PC-3 (cell line): Measurements from ENCODE around the gene NEGR1. TPM values are rescaled to one million over a fixed set of nuclear protein-coding genes. Genes with fewer than 3 reads are reported as not detected.

ENCODE experiments used
- ATAC-seq: fragments of 200-7000 bp; cut with Tn5 transposase; 2 replicates; pipeline ENCODE4 v1.9.1; 2020; ENCODE audit warnings: mild to moderate bottlenecking, moderate library complexity
- BruUV-seq: library from RNA; stranded (reverse); fragments of 400-500 nt; replicated peaks from 2 replicates; lab custom pipeline; 2021; lab: Mats Ljungman, UMichigan
- CTCF ChIA-PET: fragments of 300-600 bp; sonication (Branson Sonifier 250); formaldehyde crosslinking; loops from one replicate; lab custom pipeline; 2022; ENCODE audit warnings: antibody characterized with exemption; lab: Charles Lee
- POLR2A ChIA-PET: fragments of 300-600 bp; sonication (Branson Sonifier 250); formaldehyde crosslinking; loops from one replicate; lab custom pipeline; 2022; ENCODE audit warnings: antibody characterized with exemption; ENCODE audit not compliant: unreplicated experiment; lab: Charles Lee
- DNase-seq: peaks from one replicate; pipeline ENCODE4 v3.0.0-alpha.2; 2015
- H2AFZ ChIP-seq: fragments of 300-600 bp; sonication (generic); 2 replicates; pipeline ENCODE4 v1.6.0; 2016; ENCODE audit warnings: antibody characterized with exemption, low read length
- H3F3A ChIP-seq: fragments of 300-600 bp; sonication (generic); one replicate; pipeline ENCODE4 v1.6.0; 2017; ENCODE audit warnings: antibody characterized with exemption, low read length, control low read depth, mild to moderate bottlenecking; ENCODE audit not compliant: unreplicated experiment
- H3K27ac ChIP-seq: fragments of 300-600 bp; sonication (generic); 2 replicates; pipeline ENCODE4 v1.5.1; 2016; ENCODE audit warnings: mild to moderate bottlenecking, low read length
- H3K27me3 ChIP-seq: fragments of 300-600 bp; sonication (generic); 2 replicates; pipeline ENCODE4 v1.6.1; 2016; ENCODE audit warnings: low read length, mixed read lengths
- H3K36me3 ChIP-seq: fragments of 300-600 bp; sonication (generic); 2 replicates; pipeline ENCODE4 v1.6.1; 2016; ENCODE audit warnings: low read depth, mixed run types, low read length, mixed read lengths
- H3K4me1 ChIP-seq: fragments of 300-600 bp; sonication (generic); 2 replicates; pipeline ENCODE4 v1.5.1; 2016; ENCODE audit warnings: low read length; ENCODE audit not compliant: insufficient read depth
- H3K4me2 ChIP-seq: fragments of 300-600 bp; sonication (generic); 2 replicates; pipeline ENCODE4 v1.6.0; 2016; ENCODE audit warnings: low read length
- H3K4me3 ChIP-seq: fragments of 300-600 bp; sonication (generic); 2 replicates; pipeline ENCODE4 v1.5.1; 2016; ENCODE audit warnings: mild to moderate bottlenecking, low read length, mixed read lengths
- H3K79me2 ChIP-seq: fragments of 300-600 bp; sonication (generic); 2 replicates; pipeline ENCODE4 v1.6.1; 2017; ENCODE audit warnings: low read length, mixed read lengths
- H3K9ac ChIP-seq: fragments of 300-600 bp; sonication (generic); 2 replicates; pipeline ENCODE4 v1.6.0; 2016; ENCODE audit warnings: mild to moderate bottlenecking, low read length
- H3K9me2 ChIP-seq: fragments of 300-600 bp; sonication (generic); replicated peaks from 2 replicates; pipeline ENCODE4 v1.6.1; 2016; ENCODE audit warnings: mixed run types, low read length, mixed read lengths
- H3K9me3 ChIP-seq: fragments of 300-600 bp; sonication (generic); 2 replicates; pipeline ENCODE4 v1.6.1; 2016; ENCODE audit warnings: low read length, mixed read lengths
- H4K20me1 ChIP-seq: fragments of 300-600 bp; sonication (generic); 2 replicates; pipeline ENCODE4 v1.6.1; 2016; ENCODE audit warnings: low read length, mixed read lengths
- CTCF ChIP-seq: fragments of 300-600 bp; sonication (generic); conservative IDR thresholded peaks from 2 replicates; pipeline ENCODE4 v1.5.1; 2017; ENCODE audit warnings: antibody characterized with exemption, low read depth, mild to moderate bottlenecking, low read length
- EZH2 ChIP-seq: fragments of 300-600 bp; sonication (generic); IDR thresholded peaks from one replicate; pipeline ENCODE4 v1.6.1; 2017; ENCODE audit warnings: antibody characterized with exemption, mild to moderate bottlenecking, low read length; ENCODE audit not compliant: unreplicated experiment
- EZH2phosphoT487 ChIP-seq: fragments of 300-600 bp; sonication (generic); IDR thresholded peaks from 2 replicates; pipeline ENCODE4 v1.6.1; 2018; ENCODE audit warnings: mild to moderate bottlenecking, antibody characterized with exemption, low read length, borderline replicate concordance
- intact Hi-C: fragments of 100-400 bp; cut with micrococcal nuclease; formaldehyde crosslinking; loops from 2 replicates; pipeline ENCODE4 v1.9.0; 2023
- total RNA-seq: library from RNA; depleted of rRNA; stranded (reverse); fragments of >200 nt; gene quantifications from 2 replicates; pipeline ENCODE4 v1.2.3, GENCODE V29; 2014

Gene NEGR1
- total RNA-seq, 1 experiment from 2014 or later, result 3.4 TPM

- H3K4me3 ChIP-seq, result no peak overlapping the region
- DNase-seq, result peak; percentile 85
- H3K9me2 ChIP-seq, result no peaks in the 10 kb centered on the region
- no peaks in the 10 kb centered on the region for H3F3A ChIP-seq
- no peak overlapping the region for H2AFZ ChIP-seq
- no peaks in the 10 kb centered on the region for H3K27me3 ChIP-seq
- peak overlapping the region; percentile 47 for H3K27ac ChIP-seq
- intact Hi-C loops, result no loop called here
- no peaks in the 10 kb centered on the region for H3K36me3 ChIP-seq
- TF ChIP-seq EZH2 (no peak), CTCF (no peak), EZH2phosphoT487 (no peak)
- CTCF ChIA-PET, result no interaction called here
- no peaks in the 10 kb centered on the region for H4K20me1 ChIP-seq
- no TSS peak for BruUV-seq
- H3K4me2 ChIP-seq, result peak overlapping the region; percentile 48
- no peaks in the 10 kb centered on the region for H3K9me3 ChIP-seq
- ATAC-seq, result peak; percentile 98
- POLR2A ChIA-PET, result no interaction called here
- H3K79me2 ChIP-seq, result no peaks in the 10 kb centered on the region
- no peak overlapping the region for H3K9ac ChIP-seq
- H3K4me1 ChIP-seq, result peaks cover 17% of the 10 kb centered on the region
Observed at GRCh38 chr1:71621785-71622184, 660.6 kb downstream of the NEGR1 start.

- Histone ChIP-seq H3K9ac (no peak overlapping the region), H4K20me1 (no peaks in the 10 kb centered on the region), H3K27ac (no peak overlapping the region), H3K27me3 (no peaks in the 10 kb centered on the region), H3K36me3 (no peaks in the 10 kb centered on the region), H3K79me2 (no peaks in the 10 kb centered on the region), H3K4me2 (no peak overlapping the region), H3K4me1 (peaks cover 17% of the 10 kb centered on the region), H3K4me3 (no peak overlapping the region), H2AFZ (no peak overlapping the region), H3K9me2 (no peaks in the 10 kb centered on the region), H3F3A (no peaks in the 10 kb centered on the region), H3K9me3 (no peaks in the 10 kb centered on the region)
- DNase-seq, result no peak
- TF ChIP-seq EZH2 (no peak), EZH2phosphoT487 (no peak), CTCF (no peak)
- ChIA-PET CTCF (no interaction called here), POLR2A (no interaction called here)
- no TSS peak for BruUV-seq
- no peak for ATAC-seq
- intact Hi-C loops, result no loop called here
Observed at GRCh38 chr1:71618766-71619530, 663.4 kb downstream of the NEGR1 start.

GRCh38 chr1:71618191-71618590, 664.1 kb downstream of the NEGR1 start:
- ChIA-PET CTCF (no interaction called here), POLR2A (no interaction called here)
- BruUV-seq, result no TSS peak
- H2AFZ ChIP-seq, result no peak overlapping the region
- no peaks in the 10 kb centered on the region for H3K9me3 ChIP-seq
- H3K27me3 ChIP-seq, result no peaks in the 10 kb centered on the region
- H3K9ac ChIP-seq, result no peak overlapping the region
- ATAC-seq (no peak), DNase-seq (no peak)
- intact Hi-C loops, result no loop called here
- no peaks in the 10 kb centered on the region for H3K9me2 ChIP-seq
- no peak overlapping the region for H3K4me2 ChIP-seq
- TF ChIP-seq CTCF, result no peak
- TF ChIP-seq EZH2phosphoT487, result no peak
- TF ChIP-seq EZH2, result no peak
- no peaks in the 10 kb centered on the region for H4K20me1 ChIP-seq
- no peaks in the 10 kb centered on the region for H3K36me3 ChIP-seq
- H3K4me3 ChIP-seq, result no peak overlapping the region
- no peaks in the 10 kb centered on the region for H3F3A ChIP-seq
- no peaks in the 10 kb centered on the region for H3K79me2 ChIP-seq
- H3K27ac ChIP-seq, result no peak overlapping the region
- peaks cover 17% of the 10 kb centered on the region for H3K4me1 ChIP-seq
